Fibroblast of lung (primary cell): ENCODE measurements around the gene ENTR1. TPM values are rescaled to one million over a fixed set of nuclear protein-coding genes. Genes with fewer than 3 reads are reported as not detected.

ENCODE experiments used
- DNase-seq, 2 donors: peaks; one replicate each; pipeline versions ENCODE4 v3.0.0 to v3.0.0-alpha.2; 2010; ENCODE audit warnings: low read depth in 2 of 2
- H2AFZ ChIP-seq: 2 replicates; pipeline ENCODE4 v1.5.1; 2012; ENCODE audit warnings: low read length, control low read depth, inconsistent platforms
- H3K27ac ChIP-seq: 2 replicates; pipeline ENCODE4 v1.5.1; 2011; ENCODE audit warnings: low read length, control low read depth; ENCODE audit not compliant: insufficient read depth
- H3K27me3 ChIP-seq: 2 replicates; pipeline ENCODE4 v1.5.1; 2011; ENCODE audit warnings: mild to moderate bottlenecking, low read length; ENCODE audit not compliant: control insufficient read depth, insufficient read depth
- H3K36me3 ChIP-seq: 2 replicates; pipeline ENCODE4 v1.5.1; 2011; ENCODE audit warnings: low read length; ENCODE audit not compliant: control insufficient read depth, insufficient read depth
- H3K4me1 ChIP-seq: 2 replicates; pipeline ENCODE4 v1.5.1; 2011; ENCODE audit warnings: low read length; ENCODE audit not compliant: control insufficient read depth, insufficient read depth; ENCODE audit errors: extremely low read depth
- H3K4me2 ChIP-seq: 2 replicates; pipeline ENCODE4 v1.5.1; 2011; ENCODE audit warnings: low read length, control low read depth; ENCODE audit not compliant: insufficient read depth; ENCODE audit errors: extremely low read depth
- H3K4me3 ChIP-seq, 4 experiments: fragments of 200-600 bp in 1 of 4; sonication (generic) in 1 of 4; replicated peaks in 1 of 4; 2 replicates each; pipeline ENCODE4 v1.5.1; 2011 to 2016; ENCODE audit warnings: low read length in 4 of 4, low read depth in 3 of 4, mild to moderate bottlenecking in 3 of 4, control low read depth in 2 of 4, inconsistent platforms in 1 of 4, mixed read lengths in 1 of 4; ENCODE audit not compliant: insufficient read depth in 1 of 4; ENCODE audit errors: control extremely low read depth in 1 of 4
- H3K79me2 ChIP-seq: 2 replicates; pipeline ENCODE4 v1.5.1; 2012; ENCODE audit warnings: mild to moderate bottlenecking, low read length, inconsistent platforms; ENCODE audit not compliant: control insufficient read depth, insufficient read depth
- H3K9ac ChIP-seq: 2 replicates; pipeline ENCODE4 v1.5.1; 2011; ENCODE audit warnings: mild to moderate bottlenecking, low read length, control low read depth; ENCODE audit not compliant: insufficient read depth
- H3K9me3 ChIP-seq: 2 replicates; pipeline ENCODE4 v1.5.1; 2012; ENCODE audit warnings: low read depth, low read length; ENCODE audit not compliant: control insufficient read depth, insufficient read depth
- H4K20me1 ChIP-seq: 2 replicates; pipeline ENCODE4 v1.5.1; 2011; ENCODE audit warnings: low read length; ENCODE audit not compliant: control insufficient read depth, insufficient read depth; ENCODE audit errors: extremely low read depth
- EZH2 ChIP-seq: IDR thresholded peaks from 2 replicates; pipeline ENCODE4 v1.5.1; 2012; ENCODE audit warnings: low read length, control low read depth, mild to moderate bottlenecking; ENCODE audit errors: missing control alignments
- polyA plus RNA-seq, 2 donors: library from polyadenylated mRNA; depleted of rRNA in 1 of 2; stranded (reverse) in 1 of 2; unstranded in 1 of 2; fragments of >200 nt; gene quantifications; 2 replicates each; pipeline ENCODE4 v1.2.1, GENCODE V29; 2011 to 2012; ENCODE audit warnings: missing spikeins in 1 of 2
- total RNA-seq: library from RNA; depleted of rRNA; stranded (reverse); fragments of >200 nt; gene quantifications from 2 replicates; pipeline ENCODE4 v1.2.1, GENCODE V29; 2014
- TF ChIP-seq, protein P1 (sequence below), 2 donors: IDR thresholded peaks in 1 of 2; conservative IDR thresholded peaks in 1 of 2; 1 replicate in 1 of 2; 2 replicates in 1 of 2; pipeline ENCODE4 v1.5.1; 2011 to 2012; ENCODE audit warnings: low read length in 2 of 2, control low read depth in 1 of 2, inconsistent platforms in 1 of 2, low read depth in 1 of 2, mild to moderate bottlenecking in 1 of 2

Gene ENTR1
- total and polyA plus RNA-seq, 2 donors (not counting 1 experiment from before 2014, with no cell fraction given): 24.5 to 31.9 TPM

DNA sequence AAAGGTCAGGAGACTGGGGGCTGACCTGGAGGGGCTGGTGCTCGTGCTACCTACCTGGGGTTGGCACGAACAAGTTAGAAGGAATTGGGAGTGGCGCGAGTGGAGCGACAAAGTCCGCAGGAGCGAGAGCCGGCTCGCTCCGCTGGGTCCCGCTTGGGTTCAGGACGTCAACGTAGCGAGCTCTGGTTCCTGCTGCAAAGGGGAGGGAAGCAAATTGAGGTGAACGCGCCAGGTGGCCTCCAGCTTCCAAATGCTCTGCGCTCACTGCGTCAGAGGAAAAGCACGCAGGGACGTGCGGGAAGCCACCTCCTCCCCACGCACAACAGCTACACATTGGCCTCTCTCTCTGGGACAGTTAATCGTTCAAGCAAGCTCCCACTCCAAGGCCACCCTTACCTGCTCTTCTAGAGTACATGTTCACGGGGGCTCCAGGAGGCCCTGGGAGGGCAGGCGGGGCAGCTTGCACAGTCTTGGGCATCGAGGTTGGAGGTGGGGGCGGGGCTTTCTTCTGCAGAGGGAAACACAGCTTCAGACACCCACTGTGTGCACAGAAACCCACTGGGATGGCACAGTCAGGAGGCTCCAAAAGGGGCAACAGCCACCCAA is 36.9 kb upstream of the ENTR1 start:
- H3K4me1 ChIP-seq: no peaks in the 10 kb centered on the region
- H3K79me2 ChIP-seq: no peaks in the 10 kb centered on the region
- H3K9me3 ChIP-seq: no peaks in the 10 kb centered on the region
- peaks cover 35% of the 10 kb centered on the region for H3K36me3 ChIP-seq
- no peaks in the 10 kb centered on the region for H3K27me3 ChIP-seq
- DNase-seq: no peak
- no peak overlapping the region for H3K4me3 ChIP-seq
- H2AFZ ChIP-seq: no peak overlapping the region
- H3K27ac ChIP-seq: no peak overlapping the region
- no peaks in the 10 kb centered on the region for H4K20me1 ChIP-seq
- no peak overlapping the region for H3K4me2 ChIP-seq
- H3K9ac ChIP-seq: no peak overlapping the region
- no peak for TF ChIP-seq EZH2
- TF ChIP-seq, protein P1, sequence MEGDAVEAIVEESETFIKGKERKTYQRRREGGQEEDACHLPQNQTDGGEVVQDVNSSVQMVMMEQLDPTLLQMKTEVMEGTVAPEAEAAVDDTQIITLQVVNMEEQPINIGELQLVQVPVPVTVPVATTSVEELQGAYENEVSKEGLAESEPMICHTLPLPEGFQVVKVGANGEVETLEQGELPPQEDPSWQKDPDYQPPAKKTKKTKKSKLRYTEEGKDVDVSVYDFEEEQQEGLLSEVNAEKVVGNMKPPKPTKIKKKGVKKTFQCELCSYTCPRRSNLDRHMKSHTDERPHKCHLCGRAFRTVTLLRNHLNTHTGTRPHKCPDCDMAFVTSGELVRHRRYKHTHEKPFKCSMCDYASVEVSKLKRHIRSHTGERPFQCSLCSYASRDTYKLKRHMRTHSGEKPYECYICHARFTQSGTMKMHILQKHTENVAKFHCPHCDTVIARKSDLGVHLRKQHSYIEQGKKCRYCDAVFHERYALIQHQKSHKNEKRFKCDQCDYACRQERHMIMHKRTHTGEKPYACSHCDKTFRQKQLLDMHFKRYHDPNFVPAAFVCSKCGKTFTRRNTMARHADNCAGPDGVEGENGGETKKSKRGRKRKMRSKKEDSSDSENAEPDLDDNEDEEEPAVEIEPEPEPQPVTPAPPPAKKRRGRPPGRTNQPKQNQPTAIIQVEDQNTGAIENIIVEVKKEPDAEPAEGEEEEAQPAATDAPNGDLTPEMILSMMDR (conservative IDR thresholded peaks at IDR 0.05 in 1 of 2, IDR thresholded peaks at IDR 0.05 in 1 of 2; ENCODE audit: low read depth in 1 of 2, low read length in 2 of 2): no peak

DNA sequence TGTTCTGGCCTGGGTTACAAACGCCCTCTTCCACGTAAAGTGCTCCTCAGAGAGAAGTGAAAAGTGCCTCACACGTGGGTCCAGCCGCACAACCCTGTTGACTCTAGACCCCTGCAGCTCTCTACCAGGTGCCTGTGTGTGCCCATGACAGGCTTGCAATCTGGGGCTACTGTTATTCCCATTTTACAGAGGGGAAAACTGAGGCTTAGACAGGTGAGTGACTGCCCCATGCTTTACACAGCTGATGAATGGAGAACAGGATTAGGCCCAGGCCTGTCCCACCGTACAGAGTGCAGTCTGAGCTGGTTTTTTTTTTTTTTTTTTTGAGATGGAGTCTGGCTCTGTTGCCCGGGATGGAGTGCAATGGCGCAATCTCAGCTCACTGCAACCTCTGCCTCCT is 35.4 kb upstream of the ENTR1 start:
- no peak overlapping the region for H2AFZ ChIP-seq
- no peaks in the 10 kb centered on the region for H3K79me2 ChIP-seq
- no peak overlapping the region for H3K27ac ChIP-seq
- peaks cover 37% of the 10 kb centered on the region for H3K36me3 ChIP-seq
- H3K9me3 ChIP-seq: no peaks in the 10 kb centered on the region
- no peaks in the 10 kb centered on the region for H3K27me3 ChIP-seq
- H3K4me2 ChIP-seq: no peak overlapping the region
- no peak overlapping the region for H3K9ac ChIP-seq
- no peaks in the 10 kb centered on the region for H3K4me1 ChIP-seq
- no peaks in the 10 kb centered on the region for H4K20me1 ChIP-seq
- H3K4me3 ChIP-seq: no peak overlapping the region
- no peak for TF ChIP-seq EZH2
- TF ChIP-seq, protein P1 (conservative IDR thresholded peaks at IDR 0.05 in 1 of 2, IDR thresholded peaks at IDR 0.05 in 1 of 2; ENCODE audit: low read depth in 1 of 2, low read length in 2 of 2): no peak
- no peak for DNase-seq

DNA sequence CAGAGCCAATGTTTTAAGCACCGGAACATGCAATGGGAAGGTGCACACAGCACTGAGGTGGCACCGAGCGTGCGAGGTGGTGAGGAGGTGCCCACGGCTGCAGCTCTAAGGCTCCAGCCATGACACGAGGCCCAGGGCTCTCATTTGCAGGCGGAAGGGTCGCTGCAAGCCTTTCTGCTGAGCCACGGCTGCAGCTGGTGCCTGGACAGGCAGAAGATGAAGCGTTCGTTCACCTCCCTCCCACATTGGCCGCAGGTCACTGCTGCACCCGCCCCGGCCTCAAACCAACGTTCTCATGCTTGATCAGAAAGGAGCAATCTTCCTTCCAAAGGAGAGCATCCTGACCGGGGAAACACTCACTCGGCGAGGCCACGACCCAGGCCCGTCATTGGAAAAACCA is 33.7 kb upstream of the ENTR1 start:
- H4K20me1 ChIP-seq: no peaks in the 10 kb centered on the region
- H3K9ac ChIP-seq: no peak overlapping the region
- H3K79me2 ChIP-seq: peaks cover under 1% of the 10 kb centered on the region
- peaks cover 38% of the 10 kb centered on the region for H3K36me3 ChIP-seq
- no peak overlapping the region for H2AFZ ChIP-seq
- no peak overlapping the region for H3K4me2 ChIP-seq
- H3K4me3 ChIP-seq: no peak overlapping the region
- TF ChIP-seq, protein P1 (conservative IDR thresholded peaks at IDR 0.05 in 1 of 2, IDR thresholded peaks at IDR 0.05 in 1 of 2; ENCODE audit: low read depth in 1 of 2, low read length in 2 of 2): no peak
- TF ChIP-seq EZH2: no peak
- peaks cover 4% of the 10 kb centered on the region for H3K4me1 ChIP-seq
- no peaks in the 10 kb centered on the region for H3K9me3 ChIP-seq
- DNase-seq: no peak
- no peak overlapping the region for H3K27ac ChIP-seq
- no peaks in the 10 kb centered on the region for H3K27me3 ChIP-seq
